Dedifferentiated amniotic fluid mesenchymal stem cell (primary cell): ENCODE measurements around the gene PRDM16.

Experiments used
- DNase-seq: peaks from one replicate; pipeline ENCODE4 v3.0.0-alpha.2; 2016; ENCODE audit errors: extremely low spot score

The PRDM16 gene

GRCh38 chr1:3032371-3033039, 36.5 kb upstream of the PRDM16 start:
- no peak for DNase-seq

GRCh38 chr1:3033040-3033789, 35.8 kb upstream of the PRDM16 start:
- DNase-seq, result no peak

GRCh38 chr1:3033790-3034090, 35.3 kb upstream of the PRDM16 start:
- DNase-seq, result no peak

- no peak for DNase-seq
Measured at GRCh38 chr1:3034162-3034561, 34.8 kb upstream of the PRDM16 start.

- DNase-seq, result no peak
Measured at GRCh38 chr1:3034728-3035562, 34.1 kb upstream of the PRDM16 start.

GRCh38 chr1:3035563-3036446, 33.2 kb upstream of the PRDM16 start:
- no peak for DNase-seq

GRCh38 chr1:3036447-3037280, 32.3 kb upstream of the PRDM16 start:
- DNase-seq, result no peak

GRCh38 chr1:3037281-3038040, 31.5 kb upstream of the PRDM16 start:
- DNase-seq, result no peak

- no peak for DNase-seq
Measured at GRCh38 chr1:3038113-3038551, 30.9 kb upstream of the PRDM16 start.

- no peak for DNase-seq
Measured at GRCh38 chr1:3038571-3039181, 30.3 kb upstream of the PRDM16 start.

- no peak for DNase-seq
Measured at GRCh38 chr1:3040004-3040403, 29.0 kb upstream of the PRDM16 start.

GRCh38 chr1:3042481-3042880, 26.5 kb upstream of the PRDM16 start:
- DNase-seq, result no peak

- DNase-seq, result no peak
Measured at GRCh38 chr1:3049164-3049563, 19.8 kb upstream of the PRDM16 start.

GRCh38 chr1:3049905-3050304, 19.1 kb upstream of the PRDM16 start:
- no peak for DNase-seq

GRCh38 chr1:3050603-3051002, 18.4 kb upstream of the PRDM16 start:
- DNase-seq, result no peak

- DNase-seq, result no peak
Measured at GRCh38 chr1:3051270-3052268, 17.4 kb upstream of the PRDM16 start.

- no peak for DNase-seq
Measured at GRCh38 chr1:3052501-3052900, 16.5 kb upstream of the PRDM16 start.

GRCh38 chr1:3053366-3053980, 15.5 kb upstream of the PRDM16 start:
- DNase-seq, result no peak
